HEK293 (cell line): Measurements from ENCODE around the gene CXorf65.

Source experiments
- CTCF ChIA-PET: fragments of 350-600 bp; formaldehyde crosslinking; extraction: SDS; loops from one replicate; lab custom pipeline; 2021; ENCODE audit warnings: antibody characterized with exemption; lab: Yijun Ruan, JAX
- POLR2A ChIA-PET: fragments of 300-600 bp; formaldehyde crosslinking; extraction: SDS; loops from one replicate; lab custom pipeline; 2020; ENCODE audit warnings: antibody characterized with exemption, inconsistent platforms; lab: Yijun Ruan, JAX
- H3K27ac ChIP-seq: fragments of 200-500 bp; sonication (Bioruptor generic); 2 replicates; pipeline ENCODE4 v1.5.1; 2014; ENCODE audit warnings: low read depth, low read length, control low read depth, inconsistent platforms; ENCODE audit errors: extremely low read depth
- H3K36me3 ChIP-seq, 2 experiments: fragments of 200-500 bp in 1 of 2; sonication (Bioruptor generic) in 1 of 2; 1 replicate in 1 of 2; 2 replicates in 1 of 2; pipeline ENCODE4 v1.5.1; 2014 to 2017; ENCODE audit warnings: inconsistent platforms in 2 of 2, low read length in 2 of 2; ENCODE audit not compliant: control insufficient read depth in 2 of 2, insufficient read depth in 1 of 2
- H3K4me1 ChIP-seq: fragments of 200-500 bp; sonication (Bioruptor generic); 2 replicates; pipeline ENCODE4 v1.5.1; 2014; ENCODE audit warnings: mild to moderate bottlenecking, low read length, inconsistent platforms; ENCODE audit not compliant: control insufficient read depth, insufficient read depth
- H3K4me3 ChIP-seq: 2 replicates; pipeline ENCODE4 v1.5.1; 2011; ENCODE audit warnings: low read depth, mild to moderate bottlenecking, control low read depth, low read length, moderate library complexity
- H3K9me3 ChIP-seq: fragments of 200-500 bp; sonication (Bioruptor generic); 2 replicates; pipeline ENCODE4 v1.5.1; 2014; ENCODE audit warnings: low read depth, low read length, inconsistent platforms; ENCODE audit not compliant: control insufficient read depth, insufficient read depth
- AEBP2 ChIP-seq: fragments of 450-650 bp; formaldehyde crosslinking; IDR thresholded peaks from 2 replicates; pipeline ENCODE4 v1.5.1; 2016; ENCODE audit warnings: missing biosample characterization, missing genetic modification characterization, borderline replicate concordance
- FEZF1 ChIP-seq: fragments of 450-650 bp; formaldehyde crosslinking; IDR thresholded peaks from 2 replicates; pipeline ENCODE4 v1.5.1; 2016; ENCODE audit warnings: missing biosample characterization, missing genetic modification characterization
- PRDM2 ChIP-seq: fragments of 450-650 bp; formaldehyde crosslinking; IDR thresholded peaks from 2 replicates; pipeline ENCODE4 v1.5.1; 2016; ENCODE audit warnings: missing biosample characterization, missing genetic modification characterization, borderline replicate concordance
- REST ChIP-seq: fragments of 450-650 bp; formaldehyde crosslinking; IDR thresholded peaks from 2 replicates; pipeline ENCODE4 v1.5.1; 2016; ENCODE audit warnings: missing biosample characterization, missing genetic modification characterization
- SP2 ChIP-seq: fragments of 450-650 bp; formaldehyde crosslinking; IDR thresholded peaks from 2 replicates; pipeline ENCODE4 v1.5.1; 2016; ENCODE audit warnings: missing biosample characterization, missing genetic modification characterization
- YY2 ChIP-seq: fragments of 450-650 bp; formaldehyde crosslinking; IDR thresholded peaks from 2 replicates; pipeline ENCODE4 v1.5.1; 2016; ENCODE audit warnings: missing biosample characterization, missing genetic modification characterization
- ZIC2 ChIP-seq: fragments of 450-650 bp; formaldehyde crosslinking; IDR thresholded peaks from 2 replicates; pipeline ENCODE4 v1.5.1; 2016; ENCODE audit warnings: missing biosample characterization, missing genetic modification characterization
- ZNF169 ChIP-seq: fragments of 450-650 bp; formaldehyde crosslinking; IDR thresholded peaks from 2 replicates; pipeline ENCODE4 v1.5.1; 2016; ENCODE audit warnings: missing biosample characterization, missing genetic modification characterization
- ZNF24 ChIP-seq: fragments of 450-650 bp; formaldehyde crosslinking; IDR thresholded peaks from 2 replicates; pipeline ENCODE4 v1.5.1; 2016; ENCODE audit warnings: missing biosample characterization, missing genetic modification characterization
- ZNF302 ChIP-seq: fragments of 450-650 bp; formaldehyde crosslinking; IDR thresholded peaks from 2 replicates; pipeline ENCODE4 v1.5.1; 2016; ENCODE audit warnings: missing biosample characterization, missing genetic modification characterization, low read depth
- ZNF404 ChIP-seq: fragments of 450-650 bp; formaldehyde crosslinking; IDR thresholded peaks from 2 replicates; pipeline ENCODE4 v1.5.1; 2017; ENCODE audit warnings: missing biosample characterization, missing genetic modification characterization
- ZNF473 ChIP-seq: fragments of 450-650 bp; formaldehyde crosslinking; IDR thresholded peaks from 2 replicates; pipeline ENCODE4 v1.5.1; 2017; ENCODE audit warnings: missing biosample characterization, missing genetic modification characterization
- ZNF544 ChIP-seq: fragments of 450-650 bp; formaldehyde crosslinking; IDR thresholded peaks from 2 replicates; pipeline ENCODE4 v1.5.0; 2017; ENCODE audit warnings: missing biosample characterization, missing genetic modification characterization
- ZNF600 ChIP-seq: fragments of 450-650 bp; formaldehyde crosslinking; IDR thresholded peaks from 2 replicates; pipeline ENCODE4 v1.5.1; 2016; ENCODE audit warnings: missing biosample characterization, missing genetic modification characterization
- ZNF621 ChIP-seq: fragments of 450-650 bp; formaldehyde crosslinking; IDR thresholded peaks from 2 replicates; pipeline ENCODE4 v1.5.1; 2017; ENCODE audit warnings: missing biosample characterization, missing genetic modification characterization
- ZNF704 ChIP-seq: fragments of 450-650 bp; formaldehyde crosslinking; IDR thresholded peaks from 2 replicates; pipeline ENCODE4 v1.5.1; 2016; ENCODE audit warnings: missing biosample characterization, missing genetic modification characterization
- ZSCAN23 ChIP-seq: fragments of 450-650 bp; formaldehyde crosslinking; IDR thresholded peaks from 2 replicates; pipeline ENCODE4 v1.5.1; 2016; ENCODE audit warnings: missing biosample characterization, missing genetic modification characterization
- TF ChIP-seq, protein P1 (sequence below): fragments of 450-650 bp; formaldehyde crosslinking; IDR thresholded peaks from 2 replicates; pipeline ENCODE4 v1.5.1; 2016; ENCODE audit warnings: missing biosample characterization, missing genetic modification characterization
- TF ChIP-seq, protein P2 (sequence below): fragments of 450-650 bp; formaldehyde crosslinking; IDR thresholded peaks from 2 replicates; pipeline ENCODE4 v1.5.1; 2016; ENCODE audit warnings: missing biosample characterization, missing genetic modification characterization

The CXorf65 gene

GRCh38 chrX:71107762-71108360 lies 1.3 kb upstream of the CXorf65 start:
- CTCF ChIA-PET, result interaction anchor here (0.6 kb wide), 1 partner anchor 1614 kb away, joined by 3 read pairs; no protein-coding TSS in a partner anchor
- Histone ChIP-seq H3K27ac (no peak overlapping the region), H3K4me1 (no peaks in the 10 kb centered on the region), H3K36me3 (no peaks in the 10 kb centered on the region), H3K9me3 (no peaks in the 10 kb centered on the region), H3K4me3 (no peak overlapping the region)
- no peak for TF ChIP-seq ZNF404 (tag by site-specific recombination)
- no peak for TF ChIP-seq ZIC2 (tag by site-specific recombination)
- TF ChIP-seq ZNF473 (tag by site-specific recombination), result no peak
- TF ChIP-seq, protein P1, sequence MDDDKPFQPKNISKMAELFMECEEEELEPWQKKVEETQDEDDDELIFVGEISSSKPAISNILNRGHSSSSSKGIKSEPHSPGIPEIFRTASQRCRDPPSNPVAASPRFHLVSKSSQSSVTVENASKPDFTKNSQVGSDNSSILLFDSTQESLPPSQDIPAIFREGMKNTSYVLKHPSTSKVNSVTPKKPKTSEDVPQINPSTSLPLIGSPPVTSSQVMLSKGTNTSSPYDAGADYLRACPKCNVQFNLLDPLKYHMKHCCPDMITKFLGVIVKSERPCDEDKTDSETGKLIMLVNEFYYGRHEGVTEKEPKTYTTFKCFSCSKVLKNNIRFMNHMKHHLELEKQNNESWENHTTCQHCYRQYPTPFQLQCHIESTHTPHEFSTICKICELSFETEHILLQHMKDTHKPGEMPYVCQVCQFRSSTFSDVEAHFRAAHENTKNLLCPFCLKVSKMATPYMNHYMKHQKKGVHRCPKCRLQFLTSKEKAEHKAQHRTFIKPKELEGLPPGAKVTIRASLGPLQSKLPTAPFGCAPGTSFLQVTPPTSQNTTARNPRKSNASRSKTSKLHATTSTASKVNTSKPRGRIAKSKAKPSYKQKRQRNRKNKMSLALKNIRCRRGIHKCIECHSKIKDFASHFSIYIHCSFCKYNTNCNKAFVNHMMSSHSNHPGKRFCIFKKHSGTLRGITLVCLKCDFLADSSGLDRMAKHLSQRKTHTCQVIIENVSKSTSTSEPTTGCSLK, result no peak
- no peak for TF ChIP-seq YY2 (tag by site-specific recombination)
- no peak for TF ChIP-seq AEBP2 (tag by site-specific recombination)
- TF ChIP-seq SP2 (tag by site-specific recombination), result no peak
- POLR2A ChIA-PET, result no interaction called here

GRCh38 chrX:71107245-71107644 lies 705 bp upstream of the CXorf65 start:
- Histone ChIP-seq H3K4me1 (no peaks in the 10 kb centered on the region), H3K36me3 (no peaks in the 10 kb centered on the region), H3K9me3 (no peaks in the 10 kb centered on the region), H3K27ac (no peak overlapping the region), H3K4me3 (no peak overlapping the region)
- CTCF ChIA-PET, result no interaction called here
- POLR2A ChIA-PET, result no interaction called here
- TF ChIP-seq ZNF621, result no peak
- no peak for TF ChIP-seq ZNF302 (tag by site-specific recombination)
- TF ChIP-seq REST, result no peak
- TF ChIP-seq, protein P2, sequence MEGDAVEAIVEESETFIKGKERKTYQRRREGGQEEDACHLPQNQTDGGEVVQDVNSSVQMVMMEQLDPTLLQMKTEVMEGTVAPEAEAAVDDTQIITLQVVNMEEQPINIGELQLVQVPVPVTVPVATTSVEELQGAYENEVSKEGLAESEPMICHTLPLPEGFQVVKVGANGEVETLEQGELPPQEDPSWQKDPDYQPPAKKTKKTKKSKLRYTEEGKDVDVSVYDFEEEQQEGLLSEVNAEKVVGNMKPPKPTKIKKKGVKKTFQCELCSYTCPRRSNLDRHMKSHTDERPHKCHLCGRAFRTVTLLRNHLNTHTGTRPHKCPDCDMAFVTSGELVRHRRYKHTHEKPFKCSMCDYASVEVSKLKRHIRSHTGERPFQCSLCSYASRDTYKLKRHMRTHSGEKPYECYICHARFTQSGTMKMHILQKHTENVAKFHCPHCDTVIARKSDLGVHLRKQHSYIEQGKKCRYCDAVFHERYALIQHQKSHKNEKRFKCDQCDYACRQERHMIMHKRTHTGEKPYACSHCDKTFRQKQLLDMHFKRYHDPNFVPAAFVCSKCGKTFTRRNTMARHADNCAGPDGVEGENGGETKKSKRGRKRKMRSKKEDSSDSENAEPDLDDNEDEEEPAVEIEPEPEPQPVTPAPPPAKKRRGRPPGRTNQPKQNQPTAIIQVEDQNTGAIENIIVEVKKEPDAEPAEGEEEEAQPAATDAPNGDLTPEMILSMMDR (tag by site-specific recombination), result no peak
- TF ChIP-seq PRDM2 (tag by site-specific recombination), result no peak
- TF ChIP-seq ZNF24 (tag by site-specific recombination), result no peak
- TF ChIP-seq ZNF600 (tag by site-specific recombination), result no peak
- no peak for TF ChIP-seq ZNF544 (tag by site-specific recombination)
- no peak for TF ChIP-seq ZSCAN23
- no peak for TF ChIP-seq FEZF1 (tag by site-specific recombination)
- TF ChIP-seq ZNF169 (tag by site-specific recombination), result no peak
- TF ChIP-seq ZNF704, result no peak
